ENCODE measurements around the gene TRIM40. TPM values are rescaled to one million over a fixed set of nuclear protein-coding genes. Genes with fewer than 3 reads are reported as not detected.
A peak's percentile ranks its signal among the peaks of the same experiment; 100 is the strongest.

Gene TRIM40
- total RNA-seq, 2 donors from 2014 or later = 10.7 to 17.0 TPM

- no peaks in the 10 kb centered on the region for H3K9me3 ChIP-seq
- no peak overlapping the region for H3K27ac ChIP-seq
- intact Hi-C loops (cut with DNase I) = no loop called here
- no peak overlapping the region for H3K9ac ChIP-seq (ENCODE audit: low read depth in 2 of 2, low read length in 2 of 2)
- H3K4me1 ChIP-seq = peaks cover 7% of the 10 kb centered on the region
- no peak overlapping the region for H3K4me3 ChIP-seq
- TF ChIP-seq, protein P1, sequence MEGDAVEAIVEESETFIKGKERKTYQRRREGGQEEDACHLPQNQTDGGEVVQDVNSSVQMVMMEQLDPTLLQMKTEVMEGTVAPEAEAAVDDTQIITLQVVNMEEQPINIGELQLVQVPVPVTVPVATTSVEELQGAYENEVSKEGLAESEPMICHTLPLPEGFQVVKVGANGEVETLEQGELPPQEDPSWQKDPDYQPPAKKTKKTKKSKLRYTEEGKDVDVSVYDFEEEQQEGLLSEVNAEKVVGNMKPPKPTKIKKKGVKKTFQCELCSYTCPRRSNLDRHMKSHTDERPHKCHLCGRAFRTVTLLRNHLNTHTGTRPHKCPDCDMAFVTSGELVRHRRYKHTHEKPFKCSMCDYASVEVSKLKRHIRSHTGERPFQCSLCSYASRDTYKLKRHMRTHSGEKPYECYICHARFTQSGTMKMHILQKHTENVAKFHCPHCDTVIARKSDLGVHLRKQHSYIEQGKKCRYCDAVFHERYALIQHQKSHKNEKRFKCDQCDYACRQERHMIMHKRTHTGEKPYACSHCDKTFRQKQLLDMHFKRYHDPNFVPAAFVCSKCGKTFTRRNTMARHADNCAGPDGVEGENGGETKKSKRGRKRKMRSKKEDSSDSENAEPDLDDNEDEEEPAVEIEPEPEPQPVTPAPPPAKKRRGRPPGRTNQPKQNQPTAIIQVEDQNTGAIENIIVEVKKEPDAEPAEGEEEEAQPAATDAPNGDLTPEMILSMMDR (IDR thresholded peaks at IDR 0.05) = no peak
- no peaks in the 10 kb centered on the region for H3K36me3 ChIP-seq
- DNase-seq = no peak
- no peaks in the 10 kb centered on the region for H3K27me3 ChIP-seq
These were observed 39.1 kb upstream of the TRIM40 start for GRCh38 chr6:30096829-30097228.

DNA sequence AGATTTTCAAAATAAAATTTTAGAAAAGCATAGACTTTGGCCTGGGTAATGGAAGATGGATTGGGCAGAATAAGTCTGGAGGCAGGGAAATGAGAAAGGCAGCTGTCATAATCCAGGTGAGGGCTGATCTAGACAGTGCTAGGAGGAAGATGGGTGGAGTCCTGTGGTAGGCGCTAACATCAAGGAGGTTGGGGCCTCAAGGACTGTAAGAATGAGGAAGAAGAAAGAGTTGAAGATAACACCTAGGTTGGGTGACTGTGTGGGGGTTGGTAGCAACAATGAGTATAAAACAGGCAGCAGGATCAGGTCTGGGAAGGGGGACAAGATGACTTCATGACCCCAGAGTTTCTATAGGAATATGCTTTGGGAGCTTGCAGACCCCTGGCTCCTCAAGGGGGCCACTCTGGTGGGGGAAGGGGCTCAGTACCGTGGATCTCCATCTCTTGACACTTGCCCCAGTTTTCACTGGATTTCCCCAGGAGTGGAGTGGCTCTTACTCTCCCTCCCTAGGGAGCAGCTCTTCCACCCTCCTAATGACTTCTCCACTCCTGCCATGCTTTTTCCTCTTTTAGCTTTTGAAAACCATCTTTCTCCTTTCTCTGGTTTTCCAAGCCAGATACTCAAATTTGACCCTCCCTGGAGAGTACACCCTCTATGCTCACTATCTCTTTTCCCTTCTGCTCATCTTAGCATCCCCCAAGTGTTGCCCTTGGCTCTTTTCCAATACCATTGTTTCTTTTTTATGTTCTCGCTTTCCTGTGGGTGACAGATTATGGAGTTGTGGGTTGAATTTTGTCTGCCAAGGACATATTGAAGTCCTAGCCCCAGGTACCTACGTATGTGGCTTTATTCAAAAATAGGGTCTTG is 37.8 kb upstream of the TRIM40 start:
- Histone ChIP-seq H3K27ac (no peak overlapping the region), H3K4me3 (no peak overlapping the region), H3K9ac (ENCODE audit: low read depth in 2 of 2, low read length in 2 of 2) (no peak overlapping the region), H3K36me3 (no peaks in the 10 kb centered on the region), H3K27me3 (no peaks in the 10 kb centered on the region), H3K4me1 (peaks cover 12% of the 10 kb centered on the region), H3K9me3 (no peaks in the 10 kb centered on the region)
- TF ChIP-seq, protein P1 (IDR thresholded peaks at IDR 0.05) = no peak
- intact Hi-C loops (cut with DNase I) = no loop called here
- peak; percentile 78 for DNase-seq

DNA sequence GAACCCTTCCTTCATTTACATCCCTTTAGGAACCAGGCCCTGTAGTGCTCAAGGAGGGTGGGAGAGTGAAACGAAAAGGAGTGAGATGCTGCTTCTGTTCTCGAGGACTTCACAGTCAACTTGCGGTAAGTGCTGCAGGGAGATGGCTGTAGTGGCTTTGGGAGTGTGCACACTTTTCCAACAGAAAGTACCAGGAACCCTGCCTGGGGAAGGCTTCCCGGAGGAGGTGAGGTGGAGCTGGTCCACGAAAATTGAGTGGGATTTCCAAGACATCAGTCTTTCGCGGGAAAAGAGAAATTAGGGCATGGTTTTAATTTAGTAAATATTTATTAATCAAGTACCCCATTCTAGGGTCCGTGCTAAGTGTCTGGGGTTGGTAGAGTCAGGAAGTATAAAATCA is 35.8 kb upstream of the TRIM40 start:
- Histone ChIP-seq H3K36me3 (no peaks in the 10 kb centered on the region), H3K9me3 (no peaks in the 10 kb centered on the region), H3K4me3 (no peak overlapping the region), H3K27me3 (no peaks in the 10 kb centered on the region), H3K27ac (peak overlapping the region; percentile 80), H3K4me1 (peaks cover 12% of the 10 kb centered on the region), H3K9ac (ENCODE audit: low read depth in 2 of 2, low read length in 2 of 2) (peak overlapping the region in 1 of 2 donors; percentile 85)
- DNase-seq = no peak
- TF ChIP-seq, protein P1 (IDR thresholded peaks at IDR 0.05) = no peak
- intact Hi-C loops (cut with DNase I) = loop anchor here (5.0 kb wide), 3 partner anchors 33 to 112 kb away; partner anchors contain the start of genes PPP1R11 and TRIM26

- H3K36me3 ChIP-seq = no peaks in the 10 kb centered on the region
- no peaks in the 10 kb centered on the region for H3K9me3 ChIP-seq
- H3K27ac ChIP-seq = peak overlapping the region; percentile 80
- H3K27me3 ChIP-seq = no peaks in the 10 kb centered on the region
- TF ChIP-seq, protein P1 (IDR thresholded peaks at IDR 0.05) = no peak
- peak overlapping the region; percentile 23 for H3K4me3 ChIP-seq
- peak overlapping the region; percentile 28 to 85 for H3K9ac ChIP-seq (ENCODE audit: low read depth in 2 of 2, low read length in 2 of 2)
- H3K4me1 ChIP-seq = peaks cover 12% of the 10 kb centered on the region
- intact Hi-C loops (cut with DNase I) = loop anchor here (5.0 kb wide), 3 partner anchors 34 to 111 kb away; partner anchors contain the start of genes PPP1R11 and TRIM26
- peak; percentile 84 for DNase-seq
These were observed 35.1 kb upstream of the TRIM40 start for GRCh38 chr6:30100585-30101443.
